Activated CD4-positive, alpha-beta T cell treated with anti-CD3 and anti-CD28 coated beads, Interleukin-2, amount 50 U/mL, for 24 hours (primary cell): ENCODE results near the gene CSF1.
"Not testable (repeated sequence)": the region's sequence is repeated elsewhere in the genome, so short reads cannot be mapped to it uniquely, and the experiment has no call there.

Experiments
- DNase-seq, 2 donors: peaks; one replicate each; pipeline ENCODE4 v3.0.0-alpha.2; 2020; ENCODE audit warnings: low read depth in 1 of 2, low spot score in 1 of 2

The CSF1 gene

GRCh38 chr1:109933856-109934711 is 23.4 kb downstream of the CSF1 start:
- no peak for DNase-seq

- DNase-seq = no peak
Measured at GRCh38 chr1:109935451-109935900, 24.8 kb downstream of the CSF1 start.

- DNase-seq = no peak
Measured at GRCh38 chr1:109937738-109938137, 27.1 kb downstream of the CSF1 start.

- DNase-seq = no peak
Measured at GRCh38 chr1:109938556-109938955, 27.9 kb downstream of the CSF1 start.

- DNase-seq = no peak
Measured at GRCh38 chr1:109942434-109942833, 31.8 kb downstream of the CSF1 start.

- no peak for DNase-seq
Measured at GRCh38 chr1:109944541-109944940, 33.9 kb downstream of the CSF1 start.

GRCh38 chr1:109946511-109946910 is 35.9 kb downstream of the CSF1 start:
- no peak for DNase-seq

GRCh38 chr1:109947582-109948284 is 37.1 kb downstream of the CSF1 start:
- no peak for DNase-seq

- no peak for DNase-seq
Measured at GRCh38 chr1:109948285-109948630, 37.6 kb downstream of the CSF1 start.

- DNase-seq = no peak
Measured at GRCh38 chr1:109950038-109950437, 39.4 kb downstream of the CSF1 start.

- no peak for DNase-seq
Measured at GRCh38 chr1:109950509-109950908, 39.9 kb downstream of the CSF1 start.

GRCh38 chr1:109951501-109951900 is 40.9 kb downstream of the CSF1 start:
- not testable (repeated sequence) for DNase-seq

- DNase-seq = no peak
Measured at GRCh38 chr1:109954041-109954512, 43.4 kb downstream of the CSF1 start.

- DNase-seq = no peak
Measured at GRCh38 chr1:109959632-109959973, 49.0 kb downstream of the CSF1 start.

GRCh38 chr1:109959974-109960744 is 49.5 kb downstream of the CSF1 start:
- DNase-seq = no peak

GRCh38 chr1:109960745-109961094 is 50.1 kb downstream of the CSF1 start:
- no peak for DNase-seq

- no peak for DNase-seq
Measured at GRCh38 chr1:109963864-109964263, 53.2 kb downstream of the CSF1 start.

GRCh38 chr1:109969146-109969829 is 58.6 kb downstream of the CSF1 start:
- no peak for DNase-seq

GRCh38 chr1:109969907-109970306 is 59.3 kb downstream of the CSF1 start:
- DNase-seq = no peak

GRCh38 chr1:109971559-109971958 is 60.9 kb downstream of the CSF1 start:
- DNase-seq = no peak

- no peak for DNase-seq
Measured at GRCh38 chr1:109974191-109974590, 63.5 kb downstream of the CSF1 start.
